LNCAP (cell line): ENCODE results near the gene CDX1.

ENCODE experiments used
- TF ChIP-seq, protein P1 (sequence below): fragments of 450-650 bp; IDR thresholded peaks from 2 replicates; pipeline ENCODE4 v1.5.1; 2017; ENCODE audit warnings: mild to moderate bottlenecking

Gene CDX1

GRCh38 chr5:150157168-150157567, 9.4 kb upstream of the CDX1 start:
- TF ChIP-seq, protein P1, sequence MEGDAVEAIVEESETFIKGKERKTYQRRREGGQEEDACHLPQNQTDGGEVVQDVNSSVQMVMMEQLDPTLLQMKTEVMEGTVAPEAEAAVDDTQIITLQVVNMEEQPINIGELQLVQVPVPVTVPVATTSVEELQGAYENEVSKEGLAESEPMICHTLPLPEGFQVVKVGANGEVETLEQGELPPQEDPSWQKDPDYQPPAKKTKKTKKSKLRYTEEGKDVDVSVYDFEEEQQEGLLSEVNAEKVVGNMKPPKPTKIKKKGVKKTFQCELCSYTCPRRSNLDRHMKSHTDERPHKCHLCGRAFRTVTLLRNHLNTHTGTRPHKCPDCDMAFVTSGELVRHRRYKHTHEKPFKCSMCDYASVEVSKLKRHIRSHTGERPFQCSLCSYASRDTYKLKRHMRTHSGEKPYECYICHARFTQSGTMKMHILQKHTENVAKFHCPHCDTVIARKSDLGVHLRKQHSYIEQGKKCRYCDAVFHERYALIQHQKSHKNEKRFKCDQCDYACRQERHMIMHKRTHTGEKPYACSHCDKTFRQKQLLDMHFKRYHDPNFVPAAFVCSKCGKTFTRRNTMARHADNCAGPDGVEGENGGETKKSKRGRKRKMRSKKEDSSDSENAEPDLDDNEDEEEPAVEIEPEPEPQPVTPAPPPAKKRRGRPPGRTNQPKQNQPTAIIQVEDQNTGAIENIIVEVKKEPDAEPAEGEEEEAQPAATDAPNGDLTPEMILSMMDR, result no peak

DNA sequence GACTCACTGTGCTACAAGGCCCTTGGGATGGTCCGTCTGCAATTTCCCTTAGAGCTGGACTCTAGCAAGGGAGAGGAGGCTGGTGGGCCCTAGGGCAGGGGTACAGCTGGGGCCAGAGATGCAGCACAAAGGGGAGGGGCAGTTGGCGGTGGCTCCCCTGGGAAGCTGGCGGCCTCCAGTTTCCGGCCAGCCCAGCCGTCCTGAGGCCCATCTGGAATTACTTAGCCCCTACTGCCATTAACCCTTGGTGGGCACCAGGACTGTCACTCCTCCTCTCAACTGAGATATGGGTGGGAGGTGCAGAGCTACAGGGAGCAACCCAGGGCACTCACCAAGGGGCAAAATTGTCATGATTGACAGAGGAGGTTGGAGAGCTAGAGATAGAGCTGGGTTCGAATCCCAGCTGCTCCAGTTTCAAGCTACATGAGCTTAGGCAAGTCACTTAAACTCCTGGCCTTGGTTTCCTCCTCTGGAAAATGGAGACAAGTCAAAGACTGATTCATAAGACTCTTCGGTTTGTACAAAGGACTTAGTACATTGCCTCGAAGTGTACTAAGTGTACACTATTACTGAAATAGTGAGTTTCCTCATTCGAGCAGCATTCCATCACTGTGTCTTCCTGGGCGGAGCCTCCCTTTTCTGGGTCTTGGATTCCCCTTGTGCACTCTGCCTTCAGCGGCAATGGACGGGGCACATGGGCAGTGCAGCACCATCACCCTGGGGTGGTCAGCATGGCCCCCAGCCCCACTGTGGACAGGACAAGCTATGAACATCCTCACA, 8.2 kb upstream of the CDX1 start:
- TF ChIP-seq, protein P1, result no peak

DNA sequence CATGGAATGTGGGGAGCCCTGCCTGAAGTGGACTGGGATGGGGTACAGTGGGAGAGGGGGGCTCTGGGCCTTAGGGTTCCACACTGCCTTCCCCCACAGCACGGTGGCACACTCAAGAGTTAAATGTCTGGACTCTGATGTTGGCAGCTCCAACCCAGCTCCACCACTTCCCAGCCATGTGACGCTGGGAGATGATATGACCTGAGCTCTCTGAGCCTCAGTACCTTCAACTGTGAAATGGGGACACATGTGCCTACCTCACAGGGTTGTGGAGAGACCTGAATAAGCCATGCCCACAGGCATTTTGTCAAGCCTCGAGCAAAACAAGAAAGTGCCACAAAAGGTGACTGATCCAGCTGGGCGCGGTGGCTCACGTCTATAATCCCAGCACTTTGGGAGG, 7.5 kb upstream of the CDX1 start:
- TF ChIP-seq, protein P1, result no peak

- TF ChIP-seq, protein P1, result no peak
Observed at GRCh38 chr5:150159741-150160179, 6.8 kb upstream of the CDX1 start.

DNA sequence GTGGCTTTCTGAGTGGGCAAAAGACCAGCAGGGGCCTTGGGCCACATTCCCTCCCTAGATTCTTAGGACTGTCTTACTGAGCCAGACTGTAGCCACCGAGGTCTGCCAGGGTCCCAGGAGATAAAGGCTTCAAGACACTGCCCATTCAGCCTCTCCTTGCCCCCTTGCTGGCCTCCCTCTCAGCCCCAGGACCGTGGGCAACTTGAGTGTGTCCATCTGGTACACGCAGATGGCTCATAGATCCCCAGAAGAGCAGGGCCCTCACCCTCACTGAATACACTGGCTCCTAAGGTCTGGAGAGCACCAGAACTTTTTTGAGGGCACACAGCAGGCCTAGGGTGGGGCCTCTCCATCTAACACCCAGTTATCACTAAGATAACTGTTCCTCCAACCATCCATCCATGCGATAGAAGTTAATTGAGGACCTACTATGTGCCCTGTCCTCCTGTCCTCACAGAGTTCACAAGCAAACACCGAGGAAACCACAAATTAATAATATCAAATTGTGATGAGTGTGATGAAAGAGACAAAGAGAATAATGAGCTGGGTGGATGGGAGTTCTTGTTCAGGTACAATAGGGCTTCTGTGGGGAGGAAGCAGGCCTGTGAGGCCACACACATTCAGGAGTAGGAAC, 6.0 kb upstream of the CDX1 start:
- TF ChIP-seq, protein P1, result no peak

- TF ChIP-seq, protein P1, result peak; percentile 92
Observed at GRCh38 chr5:150161242-150162141, 5.1 kb upstream of the CDX1 start.

GRCh38 chr5:150162142-150162513, 4.5 kb upstream of the CDX1 start:
- TF ChIP-seq, protein P1, result no peak
